ENCODE results near the gene CCDC187.

- TF ChIP-seq CTCF (IDR thresholded peaks at IDR 0.05) (no peak), POLR2AphosphoS5 (IDR thresholded peaks at IDR 0.05; ENCODE audit: insufficient read depth in 1 of 2, low read depth in 1 of 2) (no peak)
These were observed 25.7 kb downstream of the CCDC187 start for GRCh38 chr9:136278221-136278620.
